HS-5 (cell line): ENCODE measurements around the gene CEP63.
"Not testable (repeated sequence)": the region's sequence is repeated elsewhere in the genome, so short reads cannot be mapped to it uniquely, and the experiment has no call there.

Source experiments
- DNase-seq: peaks from one replicate; pipeline ENCODE4 v3.0.0-alpha.2; 2012; ENCODE audit warnings: low read depth

The CEP63 gene

GRCh38 chr3:134576831-134577230 lies 91.0 kb downstream of the CEP63 start:
- no peak for DNase-seq

- DNase-seq = no peak
Measured at GRCh38 chr3:134579141-134579665, 93.3 kb downstream of the CEP63 start.

- DNase-seq = no peak
Measured at GRCh38 chr3:134590766-134591165, 104.9 kb downstream of the CEP63 start.

- DNase-seq = no peak
Measured at GRCh38 chr3:134592806-134593205, 106.9 kb downstream of the CEP63 start.

GRCh38 chr3:134594331-134594741 lies 108.5 kb downstream of the CEP63 start:
- no peak for DNase-seq

GRCh38 chr3:134594986-134595385 lies 109.1 kb downstream of the CEP63 start:
- DNase-seq = not testable (repeated sequence)

- DNase-seq = no peak
Measured at GRCh38 chr3:134597390-134597970, 111.6 kb downstream of the CEP63 start.

GRCh38 chr3:134598763-134599545 lies 113.1 kb downstream of the CEP63 start:
- no peak for DNase-seq

GRCh38 chr3:134600206-134600605 lies 114.3 kb downstream of the CEP63 start:
- DNase-seq = no peak

- DNase-seq = peak; percentile 43
Measured at GRCh38 chr3:134600685-134601463, 115.0 kb downstream of the CEP63 start.

- DNase-seq = no peak
Measured at GRCh38 chr3:134601539-134602439, 115.9 kb downstream of the CEP63 start.

- DNase-seq = no peak
Measured at GRCh38 chr3:134602440-134602814, 116.6 kb downstream of the CEP63 start.

GRCh38 chr3:134603480-134603879 lies 117.6 kb downstream of the CEP63 start:
- DNase-seq = no peak

- no peak for DNase-seq
Measured at GRCh38 chr3:134603956-134604355, 118.1 kb downstream of the CEP63 start.

- no peak for DNase-seq
Measured at GRCh38 chr3:134605556-134605955, 119.7 kb downstream of the CEP63 start.

- no peak for DNase-seq
Measured at GRCh38 chr3:134606033-134607025, 120.5 kb downstream of the CEP63 start.

- DNase-seq = no peak
Measured at GRCh38 chr3:134607054-134608022, 121.5 kb downstream of the CEP63 start.

- DNase-seq = no peak
Measured at GRCh38 chr3:134608023-134608770, 122.3 kb downstream of the CEP63 start.
